Psoas muscle (tissue), 8 donors: ENCODE results near the gene BCAS3. TPM values are rescaled to one million over a fixed set of nuclear protein-coding genes. Genes with fewer than 3 reads are reported as not detected.

Experiments used
- ATAC-seq, 4 donors: fragments of 200-7000 bp; cut with Tn5 transposase; one replicate each; pipeline ENCODE4 v1.9.1; 2020; ENCODE audit warnings: moderate library complexity in 3 of 4, mild to moderate bottlenecking in 2 of 4
- DNase-seq, 2 donors: peaks; one replicate each; pipeline ENCODE4 v3.0.0-alpha.2; 2020
- H3K27ac ChIP-seq: fragments of 200-600 bp; one replicate; pipeline ENCODE4 v1.8.0; 2022
- H3K27me3 ChIP-seq, 3 donors: fragments of 200-600 bp in 1 of 3; one replicate each; pipeline versions ENCODE4 v1.6.1 to v1.8.0; 2013 to 2022; ENCODE audit warnings: low read length in 2 of 3, mild to moderate bottlenecking in 2 of 3, moderate library complexity in 1 of 3; ENCODE audit not compliant: insufficient read depth in 3 of 3
- H3K36me3 ChIP-seq, 2 donors: fragments of 200-600 bp in 1 of 2; one replicate each; pipeline versions ENCODE4 v1.6.1 to v1.8.0; 2013 to 2022; ENCODE audit warnings: low read depth in 1 of 2, mild to moderate bottlenecking in 1 of 2, moderate library complexity in 1 of 2; ENCODE audit not compliant: insufficient read depth in 1 of 2
- H3K4me1 ChIP-seq: fragments of 200-600 bp; one replicate; pipeline ENCODE4 v1.8.0; 2022
- H3K4me3 ChIP-seq: fragments of 200-600 bp; one replicate; pipeline ENCODE4 v1.8.0; 2022; ENCODE audit warnings: mild to moderate bottlenecking
- H3K9me3 ChIP-seq: fragments of 200-600 bp; one replicate; pipeline ENCODE4 v1.8.0; 2022
- WGBS, 3 donors: extraction: QIAGEN DNeasy Blood & Tissue Kit; methylation state at CpG; one replicate each; pipeline versions ENCODE4 v1.1.6 to v1.1.7; 2013; 5-methylcytosine and 5-hydroxymethylcytosine counted together
- intact Hi-C, 2 donors: fragments of 100-400 bp; cut with DNase I; formaldehyde crosslinking; loops; one replicate each; pipeline versions ENCODE4 v1.11.0 to v1.14.2; 2022
- polyA plus RNA-seq, 3 donors: library from polyadenylated mRNA; stranded (reverse); fragments of 200-250 nt; gene quantifications; one replicate each; pipeline ENCODE4 v1.2.3, GENCODE V29; 2013
- total RNA-seq, 4 donors: library from RNA; stranded (reverse); fragmentation: NEBNext Ultra II Directional in 2 of 4; extraction: Animal tissue kit (Norgen Biotek cat#: 25700) in 2 of 4; gene quantifications; one replicate each; pipeline versions ENCODE4 v1.2.1 to v1.2.4, GENCODE V29; 2021 to 2023
- TF ChIP-seq, protein P1 (sequence below): fragments of 200-600 bp; IDR thresholded peaks from one replicate; pipeline ENCODE4 v1.8.0; 2022; ENCODE audit warnings: antibody characterized with exemption
- donor health status: healthy with polysubstance abuse.
- donor health status: DM: no; HTN: no; CAD: no; lungs with moderate emphysema.
- donor health status: Bipolar disorder and iron deficiency.
- donor health status: healthy.
- donor health status: DM: yes; HTN: yes; CAD: no.
- donor health status: DM: no; HTN: no; CAD: no.
- donor health status: DM: no; HTN: no; CAD: no.
- donor health status: DM: yes; HTN: yes; CAD: no.

BCAS3 gene
- total and polyA plus RNA-seq, 7 donors, result 2.4 to 28.8 (median 15.0) TPM

DNA sequence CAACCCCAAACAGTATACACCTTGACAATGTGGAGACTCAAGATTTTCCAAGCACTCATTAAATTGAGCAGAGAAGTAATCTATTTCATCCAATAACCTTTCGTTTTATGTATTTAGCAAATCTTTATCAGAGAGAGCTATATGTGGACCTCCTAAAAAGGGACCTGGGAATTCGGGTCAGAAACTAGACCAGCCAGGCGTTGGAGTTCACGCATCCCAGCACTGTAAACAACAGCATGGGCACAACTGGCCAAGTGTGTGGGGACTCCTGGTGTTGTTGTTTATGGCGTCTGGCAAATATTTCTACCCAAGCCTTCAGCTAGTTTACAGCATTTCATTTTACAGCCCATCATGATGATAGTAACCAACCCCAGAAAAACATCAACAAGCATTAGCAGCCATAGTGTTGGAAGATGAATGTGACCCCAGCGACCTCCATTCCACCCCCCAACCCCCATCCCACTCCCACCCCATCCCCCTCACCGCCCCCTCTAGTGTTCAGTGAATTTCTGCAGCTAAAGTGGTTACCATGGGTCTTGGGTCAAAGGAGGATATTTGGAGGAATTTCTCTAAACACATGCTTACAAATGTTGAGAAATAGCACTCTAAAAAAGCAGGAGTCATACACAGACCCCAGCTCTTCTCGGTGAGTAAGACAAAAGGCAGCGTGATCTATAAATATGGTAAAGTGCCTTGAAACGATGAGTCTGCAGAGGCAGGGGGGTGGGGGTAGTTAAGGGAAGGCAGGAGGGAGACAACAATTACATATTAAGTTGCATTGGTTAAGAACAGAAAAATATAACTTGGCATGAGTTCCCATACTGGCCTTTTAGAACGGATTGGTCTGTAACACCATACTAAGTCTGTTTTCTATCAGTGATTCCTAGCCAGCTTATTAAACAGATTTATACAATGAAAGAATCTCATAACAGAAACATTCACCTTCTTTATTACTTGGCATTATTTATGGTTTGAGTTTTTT lies 630.5 kb downstream of the BCAS3 start:
- Histone ChIP-seq H3K27me3 (no peaks in the 10 kb centered on the region), H3K4me3 (no peak overlapping the region), H3K27ac (no peak overlapping the region), H3K9me3 (no peaks in the 10 kb centered on the region), H3K36me3 (no peaks in the 10 kb centered on the region), H3K4me1 (peaks cover 4% of the 10 kb centered on the region)
- 75 to 83% (median 79%) methylated on average over 11 of the region's 11 CpGs for WGBS, 3 donors
- intact Hi-C loops, result no loop called here
- DNase-seq, result no peak
- TF ChIP-seq, protein P1, sequence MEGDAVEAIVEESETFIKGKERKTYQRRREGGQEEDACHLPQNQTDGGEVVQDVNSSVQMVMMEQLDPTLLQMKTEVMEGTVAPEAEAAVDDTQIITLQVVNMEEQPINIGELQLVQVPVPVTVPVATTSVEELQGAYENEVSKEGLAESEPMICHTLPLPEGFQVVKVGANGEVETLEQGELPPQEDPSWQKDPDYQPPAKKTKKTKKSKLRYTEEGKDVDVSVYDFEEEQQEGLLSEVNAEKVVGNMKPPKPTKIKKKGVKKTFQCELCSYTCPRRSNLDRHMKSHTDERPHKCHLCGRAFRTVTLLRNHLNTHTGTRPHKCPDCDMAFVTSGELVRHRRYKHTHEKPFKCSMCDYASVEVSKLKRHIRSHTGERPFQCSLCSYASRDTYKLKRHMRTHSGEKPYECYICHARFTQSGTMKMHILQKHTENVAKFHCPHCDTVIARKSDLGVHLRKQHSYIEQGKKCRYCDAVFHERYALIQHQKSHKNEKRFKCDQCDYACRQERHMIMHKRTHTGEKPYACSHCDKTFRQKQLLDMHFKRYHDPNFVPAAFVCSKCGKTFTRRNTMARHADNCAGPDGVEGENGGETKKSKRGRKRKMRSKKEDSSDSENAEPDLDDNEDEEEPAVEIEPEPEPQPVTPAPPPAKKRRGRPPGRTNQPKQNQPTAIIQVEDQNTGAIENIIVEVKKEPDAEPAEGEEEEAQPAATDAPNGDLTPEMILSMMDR, result no peak
- ATAC-seq, result no peak

GRCh38 chr17:61309362-61310256 lies 632.0 kb downstream of the BCAS3 start:
- no peak overlapping the region for H3K4me3 ChIP-seq
- H3K36me3 ChIP-seq, result no peaks in the 10 kb centered on the region
- ATAC-seq (no peak), DNase-seq (no peak)
- TF ChIP-seq, protein P1, result no peak
- H3K9me3 ChIP-seq, result no peaks in the 10 kb centered on the region
- H3K27ac ChIP-seq, result no peak overlapping the region
- 91 to 96% (median 94%) methylated on average over 13 of the region's 13 CpGs for WGBS, 3 donors
- peaks cover 17% of the 10 kb centered on the region for H3K4me1 ChIP-seq
- no peaks in the 10 kb centered on the region for H3K27me3 ChIP-seq
- intact Hi-C loops, result no loop called here

DNA sequence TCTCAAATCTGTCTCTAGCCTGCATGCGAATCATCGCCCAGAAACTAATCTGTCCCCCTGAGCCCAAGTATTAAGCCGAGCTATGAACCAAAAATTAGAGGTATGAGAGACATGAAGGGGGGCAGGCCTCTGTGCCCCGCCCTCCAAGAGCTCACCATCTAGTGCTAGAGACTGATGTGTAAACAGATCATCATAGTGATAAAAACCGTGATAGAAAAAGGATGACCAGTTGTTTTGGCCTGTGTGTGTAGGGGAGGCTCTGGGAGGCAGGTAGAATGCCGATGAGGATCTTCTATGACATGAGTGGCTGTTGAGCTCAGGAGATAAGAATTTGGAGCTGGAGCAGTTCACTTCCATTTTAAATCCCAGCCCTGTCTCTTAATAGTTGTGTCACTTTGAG lies 632.9 kb downstream of the BCAS3 start:
- no peaks in the 10 kb centered on the region for H3K9me3 ChIP-seq
- ATAC-seq, result peak in 2 of 4 donors; percentile 35 to 38
- TF ChIP-seq, protein P1, result no peak
- DNase-seq, result no peak
- peaks cover 21% of the 10 kb centered on the region for H3K4me1 ChIP-seq
- 72 to 84% (median 76%) methylated on average over 6 of the region's 6 CpGs for WGBS, 3 donors
- no peaks in the 10 kb centered on the region for H3K27me3 ChIP-seq
- H3K36me3 ChIP-seq, result no peaks in the 10 kb centered on the region
- no peak overlapping the region for H3K27ac ChIP-seq
- intact Hi-C loops, result no loop called here
- no peak overlapping the region for H3K4me3 ChIP-seq

DNA sequence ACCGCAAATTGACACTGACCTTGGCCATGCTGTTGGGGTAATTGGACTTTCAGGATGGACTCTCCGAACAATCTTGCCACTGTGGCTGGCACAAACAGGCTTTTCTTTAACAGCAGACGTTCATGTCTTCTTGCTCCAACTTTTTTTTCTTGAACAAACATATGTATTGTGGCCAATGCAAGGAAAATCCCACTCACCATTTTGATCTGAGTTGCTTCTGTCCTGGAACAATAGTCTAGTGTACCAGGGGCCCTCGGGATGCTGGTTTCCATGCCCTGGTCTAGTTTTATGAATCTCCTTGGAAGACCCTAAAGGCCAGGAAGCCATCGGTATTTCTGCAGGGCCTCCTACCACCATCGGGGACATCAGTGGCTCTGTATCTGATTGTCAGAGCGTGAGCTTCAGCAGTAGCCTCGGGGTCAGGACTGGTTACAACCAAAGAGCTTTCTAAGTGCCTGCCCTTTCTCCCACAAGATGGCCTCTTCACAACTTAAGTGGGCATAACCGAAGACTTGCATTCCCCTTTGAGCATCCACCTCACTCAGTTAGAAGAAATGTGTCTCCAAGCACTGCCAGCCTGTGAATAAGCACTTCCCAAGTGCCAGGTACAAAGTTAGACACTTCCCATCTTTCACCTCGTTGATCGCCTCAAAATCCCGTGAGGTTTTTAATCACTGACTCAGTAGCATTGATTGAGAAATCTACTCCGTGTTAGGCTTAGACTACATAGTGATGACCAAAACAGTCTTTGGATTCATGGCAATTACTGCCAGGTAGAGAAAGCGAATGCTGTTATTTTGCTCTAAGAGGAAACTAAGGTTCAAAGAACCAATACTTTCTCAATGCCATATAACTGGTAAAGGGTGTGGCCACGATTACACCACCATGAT lies 635.0 kb downstream of the BCAS3 start:
- H3K9me3 ChIP-seq, result no peaks in the 10 kb centered on the region
- intact Hi-C loops, result no loop called here
- no peak overlapping the region for H3K4me3 ChIP-seq
- ATAC-seq (peak in 1 of 4 donors; percentile 9), DNase-seq (no peak)
- TF ChIP-seq, protein P1, result no peak
- no peak overlapping the region for H3K27ac ChIP-seq
- H3K36me3 ChIP-seq, result no peaks in the 10 kb centered on the region
- H3K4me1 ChIP-seq, result peaks cover 21% of the 10 kb centered on the region
- H3K27me3 ChIP-seq, result no peaks in the 10 kb centered on the region
- 85 to 88% (median 88%) methylated on average over 15 of the region's 15 CpGs for WGBS, 3 donors
